Esophagus muscularis mucosa (tissue), 4 donors: ENCODE results near the gene PCARE. TPM values are rescaled to one million over a fixed set of nuclear protein-coding genes. Genes with fewer than 3 reads are reported as not detected.

ENCODE experiments used
- DNase-seq: peaks from one replicate; pipeline ENCODE4 v3.0.0-alpha.2; 2017; ENCODE audit errors: extremely low spot score
- H3K27ac ChIP-seq, 4 donors: fragments of 200-600 bp; sonication (generic); replicated peaks in 1 of 4; 1 replicate in 3 of 4; 2 replicates in 1 of 4; pipeline ENCODE4 v1.5.1; 2016 to 2019; ENCODE audit warnings: mild to moderate bottlenecking in 1 of 4
- H3K27me3 ChIP-seq, 4 donors: fragments of 200-600 bp; sonication (generic); one replicate each; pipeline versions ENCODE4 v1.5.1 to v1.6.0; 2016 to 2019
- H3K36me3 ChIP-seq, 4 donors: fragments of 200-600 bp; sonication (generic); one replicate each; pipeline ENCODE4 v1.5.1; 2016 to 2019
- H3K4me1 ChIP-seq, 4 donors: fragments of 200-600 bp; sonication (generic); one replicate each; pipeline ENCODE4 v1.5.1; 2016 to 2019
- H3K4me3 ChIP-seq, 4 donors: fragments of 200-600 bp; sonication (generic); 1 replicate in 2 of 4; 2 replicates in 2 of 4; pipeline ENCODE4 v1.5.1; 2016 to 2019; ENCODE audit warnings: mild to moderate bottlenecking in 4 of 4, moderate library complexity in 1 of 4
- H3K9me3 ChIP-seq, 4 donors: fragments of 200-600 bp; sonication (generic); 1 replicate in 3 of 4; 2 replicates in 1 of 4; pipeline ENCODE4 v1.5.1; 2016 to 2019
- EP300 ChIP-seq: sonication (generic); formaldehyde crosslinking; IDR thresholded peaks from one replicate; pipeline ENCODE4 v1.6.1; 2017; ENCODE audit warnings: antibody characterized with exemption
- POLR2A ChIP-seq: fragments of 450-650 bp; IDR thresholded peaks from one replicate; pipeline ENCODE4 v1.6.1; 2017; ENCODE audit warnings: antibody characterized with exemption, moderate library complexity, mild to moderate bottlenecking, low read depth
- POLR2AphosphoS5 ChIP-seq, 2 donors: sonication (generic); formaldehyde crosslinking; IDR thresholded peaks; one replicate each; pipeline ENCODE4 v1.6.1; 2017; ENCODE audit warnings: antibody characterized with exemption in 2 of 2
- WGBS: methylation state at CpG from one replicate; pipeline ENCODE4 v1.1.5; 2018; 5-methylcytosine and 5-hydroxymethylcytosine counted together
- intact Hi-C: fragments of 100-400 bp; cut with DNase I; formaldehyde crosslinking; loops from one replicate; pipeline ENCODE4 v1.15.1; 2023
- total RNA-seq, 4 donors: library from RNA; depleted of rRNA; stranded (reverse); fragments of >200 nt; gene quantifications; one replicate each; pipeline versions ENCODE4 v1.1.0 to v1.2.1, GENCODE V29; 2016
- TF ChIP-seq, protein P1 (sequence below), 3 experiments: fragments of 200-600 bp in 2 of 3; fragments of 450-650 bp in 1 of 3; sonication (generic) in 2 of 3; IDR thresholded peaks; one replicate each; pipeline ENCODE4 v1.5.1; 2017 to 2019; ENCODE audit warnings: antibody characterized with exemption in 3 of 3, mild to moderate bottlenecking in 2 of 3, moderate library complexity in 1 of 3

The PCARE gene
- total RNA-seq, 4 donors from 2014 or later: not detected

DNA sequence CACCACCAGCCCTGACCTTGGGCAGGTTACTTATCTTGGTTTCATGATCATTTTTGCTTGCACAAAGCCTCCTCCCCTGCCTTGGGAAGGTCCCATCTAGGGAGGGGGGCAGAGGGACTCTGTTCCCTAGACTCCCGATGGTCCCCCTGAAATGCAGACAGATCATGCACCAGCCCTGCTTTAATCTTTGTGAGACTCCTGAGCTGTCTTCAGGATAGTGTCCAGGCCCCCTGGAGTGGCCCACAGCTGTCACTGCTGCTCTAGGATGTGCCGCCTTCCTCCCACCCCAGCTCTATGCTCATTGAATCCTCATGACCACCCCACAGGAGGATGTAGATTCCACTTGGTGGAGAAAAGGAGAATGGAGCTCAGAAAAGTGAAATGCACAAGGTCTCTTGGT, 28.0 kb downstream of the PCARE start:
- H3K9me3 ChIP-seq: no peaks in the 10 kb centered on the region
- H3K27me3 ChIP-seq: no peaks in the 10 kb centered on the region
- H3K4me3 ChIP-seq: no peak overlapping the region
- peaks cover 0 to 14% (median 4%) of the 10 kb centered on the region in 4 donors for H3K4me1 ChIP-seq
- no peak for DNase-seq
- H3K27ac ChIP-seq: no peak overlapping the region
- H3K36me3 ChIP-seq: peaks cover 0 to 4% (median 0%) of the 10 kb centered on the region in 4 donors
- 83% methylated on average over 1 of the region's 2 CpGs for WGBS
- intact Hi-C loops: no loop called here
- TF ChIP-seq EP300 (no peak), POLR2AphosphoS5 (IDR thresholded peaks at IDR 0.05) (no peak), POLR2A (no peak)
- TF ChIP-seq, protein P1, sequence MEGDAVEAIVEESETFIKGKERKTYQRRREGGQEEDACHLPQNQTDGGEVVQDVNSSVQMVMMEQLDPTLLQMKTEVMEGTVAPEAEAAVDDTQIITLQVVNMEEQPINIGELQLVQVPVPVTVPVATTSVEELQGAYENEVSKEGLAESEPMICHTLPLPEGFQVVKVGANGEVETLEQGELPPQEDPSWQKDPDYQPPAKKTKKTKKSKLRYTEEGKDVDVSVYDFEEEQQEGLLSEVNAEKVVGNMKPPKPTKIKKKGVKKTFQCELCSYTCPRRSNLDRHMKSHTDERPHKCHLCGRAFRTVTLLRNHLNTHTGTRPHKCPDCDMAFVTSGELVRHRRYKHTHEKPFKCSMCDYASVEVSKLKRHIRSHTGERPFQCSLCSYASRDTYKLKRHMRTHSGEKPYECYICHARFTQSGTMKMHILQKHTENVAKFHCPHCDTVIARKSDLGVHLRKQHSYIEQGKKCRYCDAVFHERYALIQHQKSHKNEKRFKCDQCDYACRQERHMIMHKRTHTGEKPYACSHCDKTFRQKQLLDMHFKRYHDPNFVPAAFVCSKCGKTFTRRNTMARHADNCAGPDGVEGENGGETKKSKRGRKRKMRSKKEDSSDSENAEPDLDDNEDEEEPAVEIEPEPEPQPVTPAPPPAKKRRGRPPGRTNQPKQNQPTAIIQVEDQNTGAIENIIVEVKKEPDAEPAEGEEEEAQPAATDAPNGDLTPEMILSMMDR (IDR thresholded peaks at IDR 0.05): no peak

DNA sequence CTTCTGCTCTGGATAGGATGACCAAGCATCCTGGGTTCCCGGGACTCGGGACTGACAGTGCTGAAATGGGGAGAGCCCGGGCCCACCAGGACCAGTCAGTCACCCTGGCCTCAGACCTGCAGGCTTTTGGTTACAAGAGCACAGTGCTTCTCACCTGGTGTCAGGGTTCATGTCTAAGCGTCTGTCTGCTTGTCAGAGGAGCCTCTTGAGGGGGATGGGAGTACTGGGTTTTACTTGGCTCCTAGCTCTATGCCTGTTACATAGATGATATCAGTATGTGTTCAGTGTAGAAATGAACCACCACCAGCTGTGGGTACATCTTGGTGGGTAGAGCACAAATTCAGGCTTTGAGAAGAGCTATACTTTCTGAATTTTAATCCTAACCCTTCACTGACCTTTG, 29.9 kb downstream of the PCARE start:
- intact Hi-C loops: no loop called here
- TF ChIP-seq, protein P1 (IDR thresholded peaks at IDR 0.05): no peak
- TF ChIP-seq POLR2A (no peak), EP300 (no peak), POLR2AphosphoS5 (IDR thresholded peaks at IDR 0.05) (no peak)
- WGBS: no CpG with 5 or more reads among the region's 4 CpGs

DNA sequence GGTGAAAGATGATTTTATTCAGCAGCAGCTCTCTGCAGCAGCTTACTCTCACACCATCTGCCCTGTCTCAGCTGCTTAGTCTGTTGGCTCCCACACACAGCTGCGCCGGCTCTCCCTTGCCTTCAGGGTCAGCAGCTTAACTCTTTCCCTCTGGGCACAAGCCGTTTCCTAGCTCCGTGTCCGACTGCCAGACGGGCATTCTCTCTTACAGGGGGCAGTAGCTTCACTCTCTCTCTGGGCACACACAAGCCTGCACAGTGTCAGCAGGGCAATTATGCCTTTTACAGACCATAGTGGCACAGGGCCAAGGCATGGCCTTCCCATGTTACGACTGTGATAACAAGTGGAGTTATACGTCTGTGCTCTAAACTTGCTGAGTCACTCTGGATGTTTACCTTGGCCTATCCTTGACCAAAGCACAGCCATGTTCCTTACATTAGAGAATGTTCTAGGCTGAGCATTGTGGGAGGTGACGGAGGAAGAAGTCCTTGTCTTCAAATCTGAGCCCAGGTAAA, 31.7 kb downstream of the PCARE start:
- intact Hi-C loops: no loop called here
- Histone ChIP-seq H3K4me1 (peaks cover 3 to 20% (median 14%) of the 10 kb centered on the region in 4 donors), H3K27ac (no peak overlapping the region), H3K36me3 (peaks cover 0 to 4% (median 0%) of the 10 kb centered on the region in 4 donors), H3K4me3 (no peak overlapping the region), H3K9me3 (no peaks in the 10 kb centered on the region), H3K27me3 (no peaks in the 10 kb centered on the region)
- DNase-seq: no peak
- TF ChIP-seq, protein P1 (IDR thresholded peaks at IDR 0.05): no peak
- TF ChIP-seq EP300 (no peak), POLR2AphosphoS5 (IDR thresholded peaks at IDR 0.05) (no peak), POLR2A (no peak)
- 49% methylated on average over 9 of the region's 9 CpGs for WGBS

More for the DNA sequence above, 29.9 kb downstream of the PCARE start:
- Histone ChIP-seq H3K27ac (no peak overlapping the region), H3K4me1 (peaks cover 3 to 17% (median 11%) of the 10 kb centered on the region in 4 donors), H3K4me3 (no peak overlapping the region), H3K9me3 (no peaks in the 10 kb centered on the region), H3K27me3 (no peaks in the 10 kb centered on the region), H3K36me3 (peaks cover 0 to 4% (median 0%) of the 10 kb centered on the region in 4 donors)
- DNase-seq: no peak

DNA sequence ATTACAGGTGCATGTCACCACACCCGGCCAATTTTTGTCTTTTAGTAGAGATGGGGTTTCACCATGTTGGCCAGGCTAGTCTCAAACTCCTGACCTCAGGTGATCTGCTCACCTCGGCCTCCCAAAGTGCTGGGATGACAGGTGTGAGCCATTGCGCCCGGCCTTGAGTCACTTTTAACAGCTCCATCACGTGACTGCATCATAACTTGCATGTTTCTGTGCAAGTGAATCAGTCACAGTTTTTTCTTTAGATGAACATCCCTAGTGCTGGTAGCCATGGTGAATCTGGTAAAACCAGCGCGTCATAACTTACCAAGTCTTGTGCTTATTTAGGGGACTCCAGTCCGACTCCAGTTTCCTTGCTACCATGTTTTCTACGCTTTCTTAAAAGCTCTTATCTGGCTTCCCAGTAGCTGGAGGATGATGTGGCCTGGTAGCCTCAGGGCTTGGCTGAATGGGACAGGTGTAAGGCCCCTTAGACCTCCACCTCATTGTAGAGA, 33.1 kb downstream of the PCARE start:
- TF ChIP-seq EP300 (no peak), POLR2AphosphoS5 (IDR thresholded peaks at IDR 0.05) (no peak), POLR2A (no peak)
- TF ChIP-seq, protein P1 (IDR thresholded peaks at IDR 0.05): no peak
- H3K9me3 ChIP-seq: no peaks in the 10 kb centered on the region

DNA sequence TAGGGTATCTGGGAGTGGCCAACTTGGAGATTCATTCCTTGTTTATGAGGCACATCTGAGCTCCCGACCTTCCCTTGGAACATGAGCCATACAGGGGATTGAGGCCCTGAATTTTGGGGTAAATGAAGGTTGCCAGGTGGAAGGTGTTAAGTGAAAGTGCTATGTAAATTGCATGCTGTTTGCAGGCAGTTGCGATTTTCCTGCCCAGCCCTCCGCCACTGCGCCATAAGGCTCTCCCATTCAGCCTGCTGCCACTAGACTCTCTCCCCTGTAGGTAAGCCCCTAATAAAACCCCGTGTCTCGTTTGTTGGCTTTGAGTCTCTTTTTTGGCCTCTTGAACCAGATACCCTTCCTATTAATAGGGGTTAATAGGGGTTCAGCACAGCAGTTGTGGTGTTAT, 33.8 kb downstream of the PCARE start:
- Histone ChIP-seq H3K4me3 (no peak overlapping the region), H3K36me3 (peaks cover 0 to 9% (median 2%) of the 10 kb centered on the region in 4 donors), H3K4me1 (peaks cover 3 to 20% (median 14%) of the 10 kb centered on the region in 4 donors), H3K27me3 (no peaks in the 10 kb centered on the region), H3K9me3 (no peaks in the 10 kb centered on the region), H3K27ac (no peak overlapping the region)
- intact Hi-C loops: no loop called here
- no peak for DNase-seq
- 88% methylated on average over 6 of the region's 6 CpGs for WGBS
- TF ChIP-seq POLR2AphosphoS5 (IDR thresholded peaks at IDR 0.05) (no peak), EP300 (no peak), POLR2A (no peak)
- TF ChIP-seq, protein P1 (IDR thresholded peaks at IDR 0.05): no peak

More for the DNA sequence above, 33.1 kb downstream of the PCARE start:
- H3K36me3 ChIP-seq: peaks cover 0 to 8% (median 0%) of the 10 kb centered on the region in 4 donors
- H3K4me1 ChIP-seq: peaks cover 3 to 20% (median 14%) of the 10 kb centered on the region in 4 donors
- H3K27me3 ChIP-seq: no peaks in the 10 kb centered on the region
- no peak overlapping the region for H3K27ac ChIP-seq
- intact Hi-C loops: no loop called here
- no peak overlapping the region for H3K4me3 ChIP-seq
- no peak for DNase-seq
- WGBS: 97% methylated on average over 9 of the region's 9 CpGs
